Fibroblast of villous mesenchyme (primary cell): ENCODE measurements around the gene SPRR1A. TPM values are rescaled to one million over a fixed set of nuclear protein-coding genes. Genes with fewer than 3 reads are reported as not detected.

Source experiments
- DNase-seq: peaks from one replicate; pipeline ENCODE4 v3.0.0-alpha.2; 2010; ENCODE audit warnings: low read depth
- H3K4me3 ChIP-seq: 2 replicates; pipeline ENCODE4 v1.5.1; 2011; ENCODE audit warnings: low read depth, mild to moderate bottlenecking, low read length
- CTCF ChIP-seq: IDR thresholded peaks from 2 replicates; pipeline ENCODE4 v1.5.1; 2012; ENCODE audit warnings: low read depth, mild to moderate bottlenecking, low read length; ENCODE audit not compliant: insufficient read depth
- total RNA-seq: library from RNA; depleted of rRNA; stranded (reverse); fragments of >200 nt; gene quantifications from 2 replicates; pipeline ENCODE4 v1.2.3, GENCODE V29; 2012

The SPRR1A gene
- total RNA-seq, 1 donor, result not detected

- no peak for TF ChIP-seq CTCF
- no peak for DNase-seq
- H3K4me3 ChIP-seq, result no peak within 1 kb of the TSS
These were observed 13.4 kb upstream of the SPRR1A start, which contains the start of gene SPRR4 for GRCh38 chr1:152970495-152970894. Gene SPRR4, plus strand, starts transcription at chr1:152970648. Its CDS starts 1,243 bp downstream, at chr1:152971891.

GRCh38 chr1:152972196-152972886 is 11.5 kb upstream of the SPRR1A start:
- no peak overlapping the region for H3K4me3 ChIP-seq
- no peak for TF ChIP-seq CTCF
- no peak for DNase-seq

- DNase-seq, result no peak
- no peak for TF ChIP-seq CTCF
- H3K4me3 ChIP-seq, result no peak overlapping the region
These were observed 7.2 kb upstream of the SPRR1A start for GRCh38 chr1:152976688-152977087.

- H3K4me3 ChIP-seq, result no peak overlapping the region
- TF ChIP-seq CTCF, result no peak
- no peak for DNase-seq
These were observed 6.3 kb upstream of the SPRR1A start for GRCh38 chr1:152977614-152978013.

- TF ChIP-seq CTCF, result no peak
- no peak overlapping the region for H3K4me3 ChIP-seq
- DNase-seq, result no peak
These were observed 3.2 kb upstream of the SPRR1A start for GRCh38 chr1:152980676-152981075.

GRCh38 chr1:152981146-152981871 is 2.6 kb upstream of the SPRR1A start:
- DNase-seq, result no peak
- no peak overlapping the region for H3K4me3 ChIP-seq
- TF ChIP-seq CTCF, result no peak
